Gastroesophageal sphincter (tissue), 4 donors: ENCODE data around the gene ETV2. TPM values are rescaled to one million over a fixed set of nuclear protein-coding genes. Genes with fewer than 3 reads are reported as not detected.

ENCODE experiments used
- ATAC-seq: fragments of 150-250 bp; one replicate; pipeline ENCODE4 v1.9.1; 2016; ENCODE audit warnings: mild to moderate bottlenecking, moderate library complexity
- H3K27ac ChIP-seq, 4 donors: fragments of 200-600 bp; sonication (generic) in 3 of 4; 1 replicate in 3 of 4; 2 replicates in 1 of 4; pipeline ENCODE4 v1.5.1; 2016 to 2019
- H3K27me3 ChIP-seq: fragments of 200-600 bp; sonication (generic); one replicate; pipeline ENCODE4 v1.5.1; 2019
- H3K36me3 ChIP-seq, 2 donors: fragments of 200-600 bp; sonication (generic); one replicate each; pipeline ENCODE4 v1.5.1; 2019; ENCODE audit warnings: control low read depth in 1 of 2
- H3K4me1 ChIP-seq, 3 donors: fragments of 200-600 bp; sonication (generic); 1 replicate in 2 of 3; 2 replicates in 1 of 3; pipeline ENCODE4 v1.5.1; 2016 to 2019; ENCODE audit warnings: control low read depth in 2 of 3
- H3K4me3 ChIP-seq, 2 donors: fragments of 200-600 bp; sonication (generic); one replicate each; pipeline ENCODE4 v1.5.1; 2019; ENCODE audit warnings: mild to moderate bottlenecking in 1 of 2, moderate library complexity in 1 of 2
- H3K9me3 ChIP-seq, 3 donors: fragments of 200-600 bp; sonication (generic); one replicate each; pipeline ENCODE4 v1.5.1; 2017 to 2019; ENCODE audit warnings: control low read depth in 2 of 3
- CTCF ChIP-seq, 4 experiments: fragments of 200-600 bp in 2 of 4; fragments of 450-650 bp in 2 of 4; sonication (generic) in 1 of 4; IDR thresholded peaks; one replicate each; pipeline ENCODE4 v1.5.1; 2017 to 2019; ENCODE audit warnings: antibody characterized with exemption in 4 of 4, mild to moderate bottlenecking in 2 of 4, moderate library complexity in 2 of 4
- EP300 ChIP-seq: sonication (generic); formaldehyde crosslinking; IDR thresholded peaks from one replicate; pipeline ENCODE4 v1.6.1; 2017; ENCODE audit warnings: antibody characterized with exemption, mild to moderate bottlenecking
- POLR2A ChIP-seq, 2 donors: fragments of 450-650 bp; IDR thresholded peaks; one replicate each; pipeline ENCODE4 v1.6.1; 2017; ENCODE audit warnings: antibody characterized with exemption in 2 of 2, mild to moderate bottlenecking in 2 of 2, moderate library complexity in 1 of 2
- POLR2AphosphoS5 ChIP-seq: sonication (generic); formaldehyde crosslinking; IDR thresholded peaks from one replicate; pipeline ENCODE4 v1.6.1; 2017; ENCODE audit warnings: antibody characterized with exemption
- WGBS, 2 donors: methylation state at CpG; one replicate each; pipeline ENCODE4 v1.1.5; 2018; ENCODE audit warnings: low coverage in 1 of 2; 5-methylcytosine and 5-hydroxymethylcytosine counted together
- total RNA-seq, 4 donors: library from RNA; depleted of rRNA; stranded (reverse); fragments of >200 nt; gene quantifications; one replicate each; pipeline ENCODE4 v1.1.0, GENCODE V29; 2016

The ETV2 gene
- total RNA-seq, 4 donors from 2014 or later: not detected

GRCh38 chr19:35612224-35612558 lies 29.4 kb upstream of the ETV2 start:
- H3K27me3 ChIP-seq: no peaks in the 10 kb centered on the region
- no peak for ATAC-seq
- peaks cover 0 to 10% (median 0%) of the 10 kb centered on the region in 3 donors for H3K9me3 ChIP-seq
- TF ChIP-seq EP300 (no peak), POLR2AphosphoS5 (no peak), POLR2A (IDR thresholded peaks at IDR 0.05) (no peak)
- peaks cover 0 to 29% of the 10 kb centered on the region in 2 donors for H3K36me3 ChIP-seq
- H3K27ac ChIP-seq: peak overlapping the region in 3 of 4 donors; percentile 58 to 79 (median 78)
- 20 to 27% methylated on average over 4 to 9 of the region's 9 CpGs for WGBS, 2 donors
- peaks cover 0 to 18% (median 9%) of the 10 kb centered on the region in 3 donors for H3K4me1 ChIP-seq
- peak overlapping the region; percentile 58 to 79 for H3K4me3 ChIP-seq

- peaks cover 0 to 18% (median 9%) of the 10 kb centered on the region in 3 donors for H3K4me1 ChIP-seq
- no peaks in the 10 kb centered on the region for H3K27me3 ChIP-seq
These were observed 28.8 kb upstream of the ETV2 start, which contains the start of gene HAUS5 for GRCh38 chr19:35612559-35613321. HAUS5 (plus strand) TSS chr19:35612735; CDS start chr19:35612795, 60 bp downstream.

GRCh38 chr19:35613574-35613973 lies 28.0 kb upstream of the ETV2 start:
- no peaks in the 10 kb centered on the region for H3K27me3 ChIP-seq
- no peaks in the 10 kb centered on the region for H3K9me3 ChIP-seq
- no peak for ATAC-seq
- TF ChIP-seq POLR2A (IDR thresholded peaks at IDR 0.05): no peak
- no peak for TF ChIP-seq POLR2AphosphoS5
- no peak for TF ChIP-seq EP300
- no peak overlapping the region for H3K4me3 ChIP-seq
- WGBS, 2 donors: 75% methylated on average over 1 of the region's 1 CpG; no CpG with 5 or more reads in 1 of the 2 donors
- H3K4me1 ChIP-seq: peaks cover 0 to 18% (median 9%) of the 10 kb centered on the region in 3 donors
- H3K36me3 ChIP-seq: peaks cover 0 to 42% of the 10 kb centered on the region in 2 donors
- H3K27ac ChIP-seq: no peak overlapping the region

More at GRCh38 chr19:35612559-35613321, 28.8 kb upstream of the ETV2 start, which contains the start of gene HAUS5:
- Histone ChIP-seq H3K4me3 (peak within 1 kb of the TSS; percentile 58 to 79), H3K36me3 (peaks cover 0 to 35% of the 10 kb centered on the region in 2 donors), H3K9me3 (peaks cover 0 to 5% (median 0%) of the 10 kb centered on the region in 3 donors), H3K27ac (peak within 1 kb of the TSS in 3 of 4 donors; percentile 58 to 79 (median 78))
- peak; percentile 99 for ATAC-seq
- TF ChIP-seq POLR2AphosphoS5: peak; percentile 46
- TF ChIP-seq POLR2A (IDR thresholded peaks at IDR 0.05): peak in 1 of 2 donors; percentile 19
- peak in 1 of 4 experiments; percentile 30 for TF ChIP-seq CTCF (IDR thresholded peaks at IDR 0.05)
- no peak for TF ChIP-seq EP300
- WGBS, 2 donors: 0% methylated on average over 8 to 10 of the region's 47 CpGs

- Histone ChIP-seq H3K27ac (no peak overlapping the region), H3K4me3 (no peak overlapping the region), H3K9me3 (no peaks in the 10 kb centered on the region), H3K27me3 (no peaks in the 10 kb centered on the region), H3K4me1 (peaks cover 0 to 18% (median 9%) of the 10 kb centered on the region in 3 donors), H3K36me3 (peaks cover 0 to 56% of the 10 kb centered on the region in 2 donors)
- ATAC-seq: no peak
- TF ChIP-seq POLR2A (IDR thresholded peaks at IDR 0.05) (no peak), EP300 (no peak), POLR2AphosphoS5 (no peak), CTCF (IDR thresholded peaks at IDR 0.05) (no peak)
- 80% methylated on average over 3 of the region's 17 CpGs; no CpG with 5 or more reads in 1 of the 2 donors for WGBS, 2 donors
These were observed 26.5 kb upstream of the ETV2 start for GRCh38 chr19:35615036-35615435.

GRCh38 chr19:35618857-35619256 lies 22.7 kb upstream of the ETV2 start:
- Histone ChIP-seq H3K27me3 (no peaks in the 10 kb centered on the region), H3K9me3 (no peaks in the 10 kb centered on the region), H3K27ac (no peak overlapping the region), H3K36me3 (peaks cover 0 to 70% of the 10 kb centered on the region in 2 donors), H3K4me1 (no peaks in the 10 kb centered on the region), H3K4me3 (no peak overlapping the region)
- ATAC-seq: no peak
- TF ChIP-seq EP300 (no peak), POLR2A (IDR thresholded peaks at IDR 0.05) (no peak), CTCF (IDR thresholded peaks at IDR 0.05) (no peak), POLR2AphosphoS5 (no peak)
- WGBS, 2 donors: no CpG with 5 or more reads among the region's 7 CpGs
